Measurements from ENCODE around the gene GABRG3.

GRCh38 chr15:27361438-27361837 lies 390.5 kb downstream of the GABRG3 start:
- TF ChIP-seq POLR2A (IDR thresholded peaks at IDR 0.05) (no peak), CTCF (IDR thresholded peaks at IDR 0.05) (no peak)

Measured in breast epithelium (tissue), 3 donors.